Neuronal stem cell (in vitro differentiated cells): Measurements from ENCODE around the gene PRPF19.

Experiments
- DNase-seq: peaks from one replicate; pipeline ENCODE4 v3.0.0-alpha.2; 2013; ENCODE audit warnings: low spot score
- H2AFZ ChIP-seq: one replicate; pipeline ENCODE4 v1.6.1; 2013; ENCODE audit warnings: mild to moderate bottlenecking, low read length, inconsistent platforms
- H2AK5ac ChIP-seq: 2 replicates; pipeline ENCODE4 v1.6.1; 2013; ENCODE audit warnings: low read depth, mild to moderate bottlenecking, inconsistent platforms, low read length, moderate library complexity, mixed read lengths
- H2BK120ac ChIP-seq: 2 replicates; pipeline ENCODE4 v1.6.1; 2013; ENCODE audit warnings: low read depth, mild to moderate bottlenecking, inconsistent platforms, low read length, moderate library complexity, mixed read lengths
- H2BK12ac ChIP-seq: one replicate; pipeline ENCODE4 v1.6.1; 2013; ENCODE audit warnings: low read length, inconsistent platforms
- H2BK15ac ChIP-seq: 2 replicates; pipeline ENCODE4 v1.6.1; 2013; ENCODE audit warnings: mild to moderate bottlenecking, low read length, inconsistent platforms, mixed read lengths
- H2BK5ac ChIP-seq: one replicate; pipeline ENCODE4 v1.6.1; 2013; ENCODE audit warnings: inconsistent platforms, mild to moderate bottlenecking, low read length, moderate library complexity
- H3K14ac ChIP-seq: one replicate; pipeline ENCODE4 v1.6.1; 2013; ENCODE audit warnings: low read length, inconsistent platforms
- H3K18ac ChIP-seq: 2 replicates; pipeline ENCODE4 v1.6.1; 2013; ENCODE audit warnings: low read length, inconsistent platforms
- H3K23ac ChIP-seq: 2 replicates; pipeline ENCODE4 v1.6.1; 2013; ENCODE audit warnings: low read depth, mild to moderate bottlenecking, mixed read lengths, low read length, inconsistent platforms; ENCODE audit not compliant: poor library complexity
- H3K27ac ChIP-seq: replicated peaks from 3 replicates; pipeline ENCODE4 v1.5.1; 2013; ENCODE audit warnings: low read length, inconsistent platforms
- H3K27me3 ChIP-seq, 3 experiments: 2 replicates each; pipeline ENCODE4 v1.6.1; 2013; ENCODE audit warnings: low read length in 3 of 3, mild to moderate bottlenecking in 2 of 3, inconsistent platforms in 1 of 3, low read depth in 1 of 3, mixed read lengths in 1 of 3, moderate library complexity in 1 of 3; ENCODE audit not compliant: control insufficient read depth in 3 of 3, insufficient read depth in 3 of 3
- H3K36me3 ChIP-seq, 2 donors: replicated peaks in 1 of 2; 2 replicates each; pipeline ENCODE4 v1.6.1; 2013; ENCODE audit warnings: low read length in 2 of 2; ENCODE audit not compliant: control insufficient read depth in 2 of 2, insufficient read depth in 2 of 2
- H3K4ac ChIP-seq: 2 replicates; pipeline ENCODE4 v1.6.1; 2013; ENCODE audit warnings: inconsistent platforms, mild to moderate bottlenecking, low read length, moderate library complexity
- H3K4me1 ChIP-seq, 2 donors: 1 replicate in 1 of 2; 2 replicates in 1 of 2; pipeline ENCODE4 v1.6.1; 2013; ENCODE audit warnings: low read length in 2 of 2, low read depth in 1 of 2; ENCODE audit not compliant: control insufficient read depth in 2 of 2, insufficient read depth in 1 of 2
- H3K4me2 ChIP-seq: one replicate; pipeline ENCODE4 v1.6.1; 2013; ENCODE audit warnings: mild to moderate bottlenecking, low read length, inconsistent platforms; ENCODE audit not compliant: insufficient read depth, poor library complexity, severe bottlenecking
- H3K4me3 ChIP-seq, 2 donors: 2 replicates each; pipeline ENCODE4 v1.5.1; 2013; ENCODE audit warnings: low read length in 2 of 2, mild to moderate bottlenecking in 2 of 2, inconsistent platforms in 1 of 2, moderate library complexity in 1 of 2
- H3K79me1 ChIP-seq: one replicate; pipeline ENCODE4 v1.6.1; 2013; ENCODE audit warnings: low read depth, mild to moderate bottlenecking, inconsistent platforms, low read length, moderate library complexity
- H3K9ac ChIP-seq: one replicate; pipeline ENCODE4 v1.6.1; 2013; ENCODE audit warnings: mild to moderate bottlenecking, low read depth, low read length, inconsistent platforms; ENCODE audit not compliant: poor library complexity
- H3K9me3 ChIP-seq, 2 donors: replicated peaks in 1 of 2; 2 replicates each; pipeline versions ENCODE3 to v1.6.1; 2013; ENCODE audit warnings: low read length in 2 of 2, mild to moderate bottlenecking in 2 of 2, inconsistent platforms in 1 of 2, low read depth in 1 of 2, mixed read lengths in 1 of 2, moderate library complexity in 1 of 2; ENCODE audit not compliant: control insufficient read depth in 2 of 2, insufficient read depth in 1 of 2
- H4K8ac ChIP-seq: one replicate; pipeline ENCODE4 v1.6.1; 2013; ENCODE audit warnings: low read depth, mild to moderate bottlenecking, inconsistent platforms, low read length, moderate library complexity
- H4K91ac ChIP-seq: one replicate; pipeline ENCODE4 v1.6.1; 2013; ENCODE audit warnings: low read length, low read depth, mild to moderate bottlenecking, inconsistent platforms; ENCODE audit not compliant: poor library complexity
- WGBS, 2 donors: extraction: QIAGEN DNeasy Blood & Tissue Kit; methylation state at CpG; one replicate each; pipeline ENCODE4 v1.1.7; 2013; ENCODE audit warnings: missing lambda C conversion rate in 2 of 2, mixed read lengths in 1 of 2; ENCODE audit not compliant: insufficient read length in 2 of 2, insufficient replicate concordance in 1 of 2; ENCODE audit errors: extremely low coverage in 2 of 2; 5-methylcytosine and 5-hydroxymethylcytosine counted together

Gene PRPF19

GRCh38 chr11:60952742-60953170 is 46.4 kb upstream of the PRPF19 start:
- DNase-seq: no peak
- no peak overlapping the region for H3K4me2 ChIP-seq
- peak overlapping the region; percentile 88 for H2BK15ac ChIP-seq
- no peak overlapping the region for H3K9ac ChIP-seq
- H2BK12ac ChIP-seq: no peak overlapping the region
- H3K14ac ChIP-seq: no peak overlapping the region
- peaks cover 2 to 17% (median 3%) of the 10 kb centered on the region in 3 experiments for H3K27me3 ChIP-seq
- peaks cover 16 to 17% of the 10 kb centered on the region in 2 donors for H3K4me1 ChIP-seq
- H3K23ac ChIP-seq: no peak overlapping the region
- no peak overlapping the region for H4K91ac ChIP-seq
- peak overlapping the region; percentile 79 for H2AFZ ChIP-seq
- H2AK5ac ChIP-seq: peak overlapping the region; percentile 43
- H2BK120ac ChIP-seq: no peak overlapping the region
- H3K36me3 ChIP-seq: no peaks in the 10 kb centered on the region
- H2BK5ac ChIP-seq: peak overlapping the region; percentile 75
- no peaks in the 10 kb centered on the region for H3K9me3 ChIP-seq
- H3K4me3 ChIP-seq: no peak overlapping the region
- H3K4ac ChIP-seq: no peak overlapping the region
- no peak overlapping the region for H3K27ac ChIP-seq
- peak overlapping the region; percentile 95 for H3K18ac ChIP-seq
- peaks cover 2% of the 10 kb centered on the region for H3K79me1 ChIP-seq
- WGBS, 2 donors: no CpG with 5 or more reads among the region's 3 CpGs
- no peak overlapping the region for H4K8ac ChIP-seq

GRCh38 chr11:60951904-60952741 is 45.7 kb upstream of the PRPF19 start, which contains the start of gene SLC15A3:
Gene SLC15A3 (minus strand): TSS chr11:60952176. CDS start chr11:60951551, 625 bp downstream.
- H3K27ac ChIP-seq: peak within 1 kb of the TSS; percentile 61
- H3K79me1 ChIP-seq: peaks cover 2% of the 10 kb centered on the region
- peak within 1 kb of the TSS; percentile 88 for H2BK15ac ChIP-seq
- peaks cover 19 to 21% of the 10 kb centered on the region in 2 donors for H3K4me1 ChIP-seq
- peak within 1 kb of the TSS; percentile 94 for H3K4ac ChIP-seq
- peak within 1 kb of the TSS; percentile 92 for H2AK5ac ChIP-seq
- H2BK12ac ChIP-seq: peak within 1 kb of the TSS; percentile 97
- H2BK5ac ChIP-seq: peak within 1 kb of the TSS; percentile 85
- H2AFZ ChIP-seq: peak within 1 kb of the TSS; percentile 79
- peak within 1 kb of the TSS; percentile 90 for H3K23ac ChIP-seq
- peak within 1 kb of the TSS; percentile 63 for H3K14ac ChIP-seq
- peak within 1 kb of the TSS; percentile 99 for H4K8ac ChIP-seq
- H4K91ac ChIP-seq: peak within 1 kb of the TSS; percentile 96
- DNase-seq: no peak
- peak within 1 kb of the TSS; percentile 38 to 76 for H3K4me3 ChIP-seq
- no CpG with 5 or more reads among the region's 23 CpGs for WGBS, 2 donors
- no peaks in the 10 kb centered on the region for H3K9me3 ChIP-seq
- H3K27me3 ChIP-seq: peaks cover 2 to 17% (median 3%) of the 10 kb centered on the region in 3 experiments
- H3K36me3 ChIP-seq: no peaks in the 10 kb centered on the region
- peak within 1 kb of the TSS; percentile 60 for H3K4me2 ChIP-seq
- H3K9ac ChIP-seq: peak within 1 kb of the TSS; percentile 83
- H3K18ac ChIP-seq: peak within 1 kb of the TSS; percentile 99
- peak within 1 kb of the TSS; percentile 95 for H2BK120ac ChIP-seq

GRCh38 chr11:60951606-60951903 is 45.2 kb upstream of the PRPF19 start:
- no peak for DNase-seq
- Histone ChIP-seq H3K14ac (peak overlapping the region; percentile 43), H3K79me1 (peaks cover 2% of the 10 kb centered on the region), H3K9ac (peak overlapping the region; percentile 83), H2BK12ac (peak overlapping the region; percentile 95), H3K4me2 (peak overlapping the region; percentile 60), H3K27me3 (peaks cover 2 to 17% (median 3%) of the 10 kb centered on the region in 3 experiments), H4K91ac (peak overlapping the region; percentile 96), H3K9me3 (no peaks in the 10 kb centered on the region), H3K23ac (peak overlapping the region; percentile 90), H3K4me3 (peak overlapping the region in 1 of 2 donors; percentile 38), H3K36me3 (no peaks in the 10 kb centered on the region), H3K18ac (peak overlapping the region; percentile 99), H3K27ac (no peak overlapping the region), H2AFZ (peak overlapping the region; percentile 79), H2BK120ac (peak overlapping the region; percentile 95), H4K8ac (peak overlapping the region; percentile 99), H2BK5ac (peak overlapping the region; percentile 85), H3K4ac (no peak overlapping the region), H2AK5ac (peak overlapping the region; percentile 92), H3K4me1 (peaks cover 21% of the 10 kb centered on the region in 2 donors), H2BK15ac (peak overlapping the region; percentile 88)
- WGBS, 2 donors: no CpG with 5 or more reads among the region's 8 CpGs

- Histone ChIP-seq H3K9me3 (no peaks in the 10 kb centered on the region), H3K4ac (peak overlapping the region; percentile 94), H2BK5ac (peak overlapping the region; percentile 85), H3K4me2 (peak overlapping the region; percentile 60), H2AK5ac (peak overlapping the region; percentile 81), H3K79me1 (peaks cover 2% of the 10 kb centered on the region), H2AFZ (peak overlapping the region; percentile 79), H3K27ac (no peak overlapping the region), H2BK15ac (peak overlapping the region; percentile 82), H3K36me3 (no peaks in the 10 kb centered on the region), H3K18ac (peak overlapping the region; percentile 99), H4K8ac (peak overlapping the region; percentile 94), H3K27me3 (peaks cover 2 to 17% (median 3%) of the 10 kb centered on the region in 3 experiments), H3K4me3 (peak overlapping the region in 1 of 2 donors; percentile 76), H2BK120ac (peak overlapping the region; percentile 95), H4K91ac (peak overlapping the region; percentile 96), H3K14ac (peak overlapping the region; percentile 63), H3K23ac (peak overlapping the region; percentile 74), H3K9ac (peak overlapping the region; percentile 83), H3K4me1 (peaks cover 21 to 22% of the 10 kb centered on the region in 2 donors), H2BK12ac (peak overlapping the region; percentile 97)
- no CpG with 5 or more reads among the region's 86 CpGs for WGBS, 2 donors
- DNase-seq: no peak
Measured at GRCh38 chr11:60950933-60951605, 44.7 kb upstream of the PRPF19 start.
